ACC112 (cell line): ENCODE results near the gene CHID1.

Experiments used
- H2AFZ ChIP-seq: fragments of 200-600 bp; sonication (generic); one replicate; pipeline ENCODE4 v1.6.0; 2017; ENCODE audit warnings: antibody characterized with exemption, low read length; ENCODE audit not compliant: unreplicated experiment
- H3K27ac ChIP-seq: fragments of 200-600 bp; sonication (generic); 2 replicates; pipeline ENCODE4 v1.5.1; 2014; ENCODE audit warnings: low read depth, mild to moderate bottlenecking, antibody characterized with exemption, low read length, moderate library complexity
- H3K27me3 ChIP-seq: fragments of 200-600 bp; sonication (generic); 2 replicates; pipeline ENCODE4 v1.6.1; 2014; ENCODE audit warnings: mild to moderate bottlenecking, antibody characterized with exemption, low read length, moderate library complexity, mixed read lengths; ENCODE audit not compliant: insufficient read depth
- H3K36me3 ChIP-seq: fragments of 200-600 bp; sonication (generic); 2 replicates; pipeline ENCODE4 v1.6.1; 2016; ENCODE audit warnings: mild to moderate bottlenecking, antibody characterized with exemption, low read length, moderate library complexity, mixed read lengths; ENCODE audit not compliant: insufficient read depth
- H3K4me1 ChIP-seq: fragments of 200-600 bp; sonication (generic); one replicate; pipeline ENCODE4 v1.6.1; 2016; ENCODE audit warnings: low read length, mixed read lengths; ENCODE audit not compliant: insufficient read depth, unreplicated experiment, control insufficient read depth
- H3K4me3 ChIP-seq: fragments of 200-600 bp; sonication (generic); 2 replicates; pipeline ENCODE4 v1.5.1; 2014; ENCODE audit warnings: mild to moderate bottlenecking, low read depth, low read length
- H3K79me2 ChIP-seq: fragments of 200-600 bp; sonication (generic); one replicate; pipeline ENCODE4 v1.6.0; 2016; ENCODE audit warnings: low read length; ENCODE audit not compliant: control insufficient read depth, unreplicated experiment, insufficient read depth

CHID1 gene

GRCh38 chr11:855796-856195 is 54.8 kb downstream of the CHID1 start:
- Histone ChIP-seq H3K79me2 (peaks cover 7% of the 10 kb centered on the region), H3K36me3 (no peaks in the 10 kb centered on the region), H3K4me1 (peaks cover 19% of the 10 kb centered on the region), H2AFZ (no peak overlapping the region), H3K27me3 (no peaks in the 10 kb centered on the region), H3K4me3 (no peak overlapping the region), H3K27ac (no peak overlapping the region)

GRCh38 chr11:855330-855674 is 55.3 kb downstream of the CHID1 start:
- Histone ChIP-seq H3K4me1 (peaks cover 17% of the 10 kb centered on the region), H2AFZ (no peak overlapping the region), H3K27ac (no peak overlapping the region), H3K36me3 (no peaks in the 10 kb centered on the region; the same call in 1 of the 2 replicates), H3K27me3 (no peaks in the 10 kb centered on the region), H3K79me2 (peaks cover 11% of the 10 kb centered on the region), H3K4me3 (no peak overlapping the region)

- Histone ChIP-seq H3K4me1 (peaks cover 12% of the 10 kb centered on the region), H3K27ac (no peak overlapping the region), H2AFZ (no peak overlapping the region), H3K4me3 (no peak overlapping the region), H3K27me3 (no peaks in the 10 kb centered on the region), H3K36me3 (no peaks in the 10 kb centered on the region; the same call in 1 of the 2 replicates), H3K79me2 (peaks cover 15% of the 10 kb centered on the region)
These were observed 55.8 kb downstream of the CHID1 start for GRCh38 chr11:854601-855329.

- H2AFZ ChIP-seq, result no peak overlapping the region
- H3K4me1 ChIP-seq, result peaks cover 4% of the 10 kb centered on the region
- no peaks in the 10 kb centered on the region; the same call in 1 of the 2 replicates for H3K36me3 ChIP-seq
- peaks cover 23% of the 10 kb centered on the region for H3K79me2 ChIP-seq
- no peak overlapping the region for H3K27ac ChIP-seq
- no peak overlapping the region for H3K4me3 ChIP-seq
- no peaks in the 10 kb centered on the region for H3K27me3 ChIP-seq
These were observed 56.7 kb downstream of the CHID1 start for GRCh38 chr11:853682-854448.

- H3K27ac ChIP-seq, result no peak overlapping the region
- peaks cover 8% of the 10 kb centered on the region for H3K4me1 ChIP-seq
- no peak overlapping the region for H2AFZ ChIP-seq
- H3K79me2 ChIP-seq, result peaks cover 34% of the 10 kb centered on the region
- H3K27me3 ChIP-seq, result no peaks in the 10 kb centered on the region
- H3K4me3 ChIP-seq, result no peak overlapping the region
- H3K36me3 ChIP-seq, result no peaks in the 10 kb centered on the region; the same call in 1 of the 2 replicates
These were observed 57.8 kb downstream of the CHID1 start for GRCh38 chr11:852762-853161.

GRCh38 chr11:850775-851763 is 59.5 kb downstream of the CHID1 start:
- no peak overlapping the region for H2AFZ ChIP-seq
- H3K79me2 ChIP-seq, result peaks cover 50% of the 10 kb centered on the region
- H3K4me3 ChIP-seq, result no peak overlapping the region
- H3K27me3 ChIP-seq, result no peaks in the 10 kb centered on the region
- H3K27ac ChIP-seq, result no peak overlapping the region
- no peaks in the 10 kb centered on the region; the same call in 1 of the 2 replicates for H3K36me3 ChIP-seq
- H3K4me1 ChIP-seq, result peaks cover 21% of the 10 kb centered on the region

GRCh38 chr11:849951-850774 is 60.4 kb downstream of the CHID1 start:
- Histone ChIP-seq H3K27ac (no peak overlapping the region), H3K4me1 (peaks cover 30% of the 10 kb centered on the region), H3K4me3 (no peak overlapping the region), H3K36me3 (no peaks in the 10 kb centered on the region; the same call in 1 of the 2 replicates), H3K27me3 (no peaks in the 10 kb centered on the region), H3K79me2 (peaks cover 59% of the 10 kb centered on the region), H2AFZ (no peak overlapping the region)

GRCh38 chr11:849104-849824 is 61.3 kb downstream of the CHID1 start:
- Histone ChIP-seq H3K4me1 (peaks cover 34% of the 10 kb centered on the region), H2AFZ (no peak overlapping the region), H3K27me3 (no peaks in the 10 kb centered on the region), H3K79me2 (peaks cover 62% of the 10 kb centered on the region), H3K27ac (no peak overlapping the region), H3K4me3 (no peak overlapping the region), H3K36me3 (no peaks in the 10 kb centered on the region; the same call in 1 of the 2 replicates)

- no peak overlapping the region for H2AFZ ChIP-seq
- no peak overlapping the region for H3K4me3 ChIP-seq
- H3K4me1 ChIP-seq, result peaks cover 34% of the 10 kb centered on the region
- H3K79me2 ChIP-seq, result peaks cover 63% of the 10 kb centered on the region
- no peaks in the 10 kb centered on the region for H3K27me3 ChIP-seq
- H3K27ac ChIP-seq, result no peak overlapping the region
- no peaks in the 10 kb centered on the region; the same call in 1 of the 2 replicates for H3K36me3 ChIP-seq
These were observed 62.2 kb downstream of the CHID1 start for GRCh38 chr11:848380-848931.
